ENCODE results near the gene STARD7.

Gene STARD7

GRCh38 chr2:96135171-96135570, 73.5 kb downstream of the STARD7 start:
- no peak for DNase-seq (ENCODE audit: low spot score)

Measured in HuH-7 (cell line).